ENCODE measurements around the gene CYP39A1.

DNA sequence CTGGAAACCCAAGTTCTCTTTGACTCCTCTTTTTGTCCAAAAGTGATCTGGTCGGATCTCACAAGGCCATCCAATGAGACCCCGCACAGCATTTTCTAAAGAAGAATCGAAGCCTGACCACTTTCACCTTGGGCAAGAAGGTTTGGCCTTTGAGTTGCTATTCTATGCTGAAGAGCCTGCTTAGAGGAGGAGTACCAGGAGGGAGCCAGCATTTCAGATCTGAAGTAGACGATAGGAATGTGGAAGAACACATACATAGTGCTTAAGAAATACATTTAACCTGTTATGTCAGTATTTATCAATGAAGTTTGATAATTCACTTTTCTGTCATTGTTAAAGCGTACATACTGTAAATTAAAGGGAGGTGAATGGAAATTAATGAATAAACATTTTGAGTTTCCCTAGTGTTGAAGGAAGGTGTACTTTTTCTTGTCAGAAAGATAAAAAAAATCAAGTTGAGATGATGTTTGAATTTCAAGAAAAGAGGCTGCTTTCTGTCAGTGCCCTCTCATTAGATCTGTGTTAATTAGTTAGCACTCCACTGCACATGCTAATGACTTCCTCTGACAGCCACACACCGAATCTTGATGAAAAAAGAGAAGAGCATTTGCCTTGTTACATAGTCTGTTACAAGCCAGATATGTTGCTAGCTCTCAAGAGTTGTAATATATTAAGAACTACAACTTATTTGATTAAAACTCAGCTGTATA lies 24.1 kb upstream of the CYP39A1 start:
- TF ChIP-seq EZH2 (IDR thresholded peaks at IDR 0.05; ENCODE audit: borderline replicate concordance, low read length) = no peak
- TF ChIP-seq, protein P1, sequence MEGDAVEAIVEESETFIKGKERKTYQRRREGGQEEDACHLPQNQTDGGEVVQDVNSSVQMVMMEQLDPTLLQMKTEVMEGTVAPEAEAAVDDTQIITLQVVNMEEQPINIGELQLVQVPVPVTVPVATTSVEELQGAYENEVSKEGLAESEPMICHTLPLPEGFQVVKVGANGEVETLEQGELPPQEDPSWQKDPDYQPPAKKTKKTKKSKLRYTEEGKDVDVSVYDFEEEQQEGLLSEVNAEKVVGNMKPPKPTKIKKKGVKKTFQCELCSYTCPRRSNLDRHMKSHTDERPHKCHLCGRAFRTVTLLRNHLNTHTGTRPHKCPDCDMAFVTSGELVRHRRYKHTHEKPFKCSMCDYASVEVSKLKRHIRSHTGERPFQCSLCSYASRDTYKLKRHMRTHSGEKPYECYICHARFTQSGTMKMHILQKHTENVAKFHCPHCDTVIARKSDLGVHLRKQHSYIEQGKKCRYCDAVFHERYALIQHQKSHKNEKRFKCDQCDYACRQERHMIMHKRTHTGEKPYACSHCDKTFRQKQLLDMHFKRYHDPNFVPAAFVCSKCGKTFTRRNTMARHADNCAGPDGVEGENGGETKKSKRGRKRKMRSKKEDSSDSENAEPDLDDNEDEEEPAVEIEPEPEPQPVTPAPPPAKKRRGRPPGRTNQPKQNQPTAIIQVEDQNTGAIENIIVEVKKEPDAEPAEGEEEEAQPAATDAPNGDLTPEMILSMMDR (IDR thresholded peaks at IDR 0.05; ENCODE audit: low read length) = no peak

Data from OCI-LY1 (cell line).